RWPE1 (cell line): Measurements from ENCODE around the gene HOXB3.

ENCODE experiments used
- CTCF ChIA-PET: fragments of 350-600 bp; sonication (Branson Sonifier 250); formaldehyde crosslinking; extraction: SDS; loops from one replicate; lab custom pipeline; 2021; lab: Yijun Ruan, JAX
- POLR2A ChIA-PET: fragments of 400-600 bp; formaldehyde crosslinking; extraction: SDS; loops from one replicate; lab custom pipeline; 2020; ENCODE audit warnings: antibody characterized with exemption; ENCODE audit not compliant: low non-redundant PET; lab: Yijun Ruan, JAX
- DNase-seq: peaks from one replicate; pipeline ENCODE4 v3.0.0; 2012; ENCODE audit warnings: low spot score
- H3K27ac ChIP-seq: fragments of 450-650 bp; 2 replicates; pipeline ENCODE4 v1.5.1; 2017
- CTCF ChIP-seq: fragments of 450-650 bp; conservative IDR thresholded peaks from 2 replicates; pipeline ENCODE4 v1.5.1; 2017; ENCODE audit warnings: low read depth, mild to moderate bottlenecking

The HOXB3 gene

DNA sequence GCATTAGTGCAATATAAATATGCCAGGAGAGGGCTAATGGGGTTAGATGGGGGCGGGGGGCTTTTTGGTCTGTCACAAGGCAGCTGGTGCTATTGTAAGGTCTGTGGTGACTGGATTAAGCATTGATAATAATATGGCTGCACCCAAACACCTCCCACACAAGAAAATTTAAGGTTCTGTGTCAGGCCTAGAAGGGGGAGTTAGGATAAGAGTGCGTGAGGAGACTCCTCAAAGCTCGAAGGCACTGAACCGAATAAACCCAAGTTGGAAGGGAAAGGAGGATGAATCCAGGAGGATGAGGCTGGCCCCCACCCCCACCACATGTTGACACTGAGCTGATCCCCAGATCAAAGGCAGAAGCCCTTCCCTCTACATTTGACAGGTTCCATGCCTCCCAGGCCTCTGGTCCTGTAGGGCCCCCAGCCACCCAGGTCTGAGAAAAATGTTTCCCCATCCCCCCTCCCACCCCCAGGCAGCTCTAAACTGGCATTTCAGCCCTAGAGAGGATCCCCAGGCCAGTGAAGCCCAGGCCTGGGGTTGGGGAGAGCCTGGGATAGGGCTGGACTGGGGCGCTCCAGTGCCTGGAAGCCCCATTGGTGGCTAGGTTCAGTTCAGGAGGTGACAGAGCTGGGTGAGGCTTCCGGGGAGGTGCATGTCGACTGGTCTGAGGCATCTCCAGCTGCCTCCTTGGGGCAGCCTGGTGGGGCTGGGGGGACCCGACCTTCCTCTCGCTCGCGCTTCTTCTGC lies 60.9 kb downstream of the HOXB3 start:
- TF ChIP-seq CTCF: no peak
- no peak for DNase-seq
- H3K27ac ChIP-seq: no peak overlapping the region
- ChIA-PET CTCF (no interaction called here), POLR2A (no interaction called here)

DNA sequence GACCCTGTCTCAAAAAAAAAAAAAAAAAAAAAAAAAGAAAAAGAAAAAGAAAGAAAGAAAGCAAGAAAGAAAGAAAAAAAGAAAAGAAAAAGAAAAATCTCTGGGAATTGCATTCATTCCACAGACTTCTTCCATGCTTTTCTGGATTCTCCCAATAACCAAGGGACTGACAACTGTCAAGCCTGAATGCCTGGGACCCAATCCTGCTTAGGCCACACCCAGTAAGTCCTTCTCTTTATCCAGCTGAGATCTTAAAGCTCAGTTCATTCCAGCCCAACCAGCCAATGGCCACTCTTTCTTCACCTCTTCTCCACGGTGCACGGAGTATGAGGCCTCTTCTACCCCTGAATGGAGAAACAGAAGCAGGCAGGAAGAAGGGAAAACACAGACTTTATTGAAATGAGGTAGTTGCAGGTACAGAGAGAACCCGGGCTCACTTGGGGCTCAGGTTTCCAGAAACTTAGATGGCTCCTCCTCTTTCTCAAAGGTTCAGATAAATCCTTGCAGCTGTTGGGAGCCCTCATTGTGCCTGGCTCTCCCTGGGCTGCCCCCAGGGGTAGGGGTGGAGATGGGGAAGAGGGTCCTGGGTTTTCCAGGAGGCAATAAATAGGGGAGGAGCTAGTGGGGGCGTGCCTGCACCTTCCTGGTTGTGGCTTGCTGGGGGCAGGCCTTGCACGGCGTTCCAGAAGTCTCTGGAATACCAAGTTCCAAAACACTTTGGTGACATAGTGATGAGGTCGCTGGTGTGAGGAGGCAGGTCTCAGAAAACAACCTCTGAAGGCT lies 61.7 kb downstream of the HOXB3 start:
- no peak for DNase-seq
- CTCF ChIA-PET: interaction anchor here (0.6 kb wide), 1 partner anchor 146 kb away, joined by 5 read pairs; no protein-coding TSS in a partner anchor
- no peak for TF ChIP-seq CTCF
- no peak overlapping the region for H3K27ac ChIP-seq
- POLR2A ChIA-PET: no interaction called here

GRCh38 chr17:48527547-48527932 lies 62.5 kb downstream of the HOXB3 start:
- POLR2A ChIA-PET: no interaction called here
- CTCF ChIA-PET: interaction anchor here (0.6 kb wide), 1 partner anchor 147 kb away, joined by 5 read pairs; no protein-coding TSS in a partner anchor
- TF ChIP-seq CTCF: no peak
- no peak overlapping the region for H3K27ac ChIP-seq
- DNase-seq: no peak

GRCh38 chr17:48526608-48527546 lies 63.2 kb downstream of the HOXB3 start:
- CTCF ChIA-PET: interaction anchor here (0.6 kb wide), 2 partner anchors 26 to 88 kb away, joined by 3 read pairs; partner anchors contain the start of gene HOXB8
- no peak for DNase-seq
- TF ChIP-seq CTCF: no peak
- no peak overlapping the region for H3K27ac ChIP-seq
- POLR2A ChIA-PET: no interaction called here

- TF ChIP-seq CTCF: no peak
- ChIA-PET CTCF (interaction anchor here (0.8 kb wide), 1 partner anchor 9 kb away, joined by 3 read pairs; no protein-coding TSS in a partner anchor), POLR2A (no interaction called here)
- no peak overlapping the region for H3K27ac ChIP-seq
- DNase-seq: no peak
These were observed 67.0 kb downstream of the HOXB3 start for GRCh38 chr17:48523010-48523409.
